ENCODE measurements around the gene HNRNPL.

DNA sequence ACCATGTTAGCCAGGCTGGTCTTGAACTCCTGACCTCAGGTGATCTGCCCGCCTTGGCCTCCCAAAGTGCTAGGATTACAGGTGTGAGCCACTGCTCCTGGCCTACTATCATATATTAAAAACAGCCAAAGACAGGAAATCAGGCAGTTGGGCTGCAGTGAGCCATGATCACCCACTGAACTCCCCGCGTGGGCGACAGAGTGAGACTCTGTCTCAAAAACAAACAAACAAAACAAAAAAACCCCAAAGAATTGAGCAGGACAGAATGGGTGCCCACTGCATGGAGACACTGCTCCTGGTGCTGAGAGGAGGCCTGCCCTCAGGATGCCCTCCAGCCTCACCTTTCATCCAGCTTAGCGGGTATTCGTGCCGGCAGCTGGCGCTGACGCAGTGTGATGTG is 33.5 kb upstream of the HNRNPL start:
- TF ChIP-seq, protein P1, sequence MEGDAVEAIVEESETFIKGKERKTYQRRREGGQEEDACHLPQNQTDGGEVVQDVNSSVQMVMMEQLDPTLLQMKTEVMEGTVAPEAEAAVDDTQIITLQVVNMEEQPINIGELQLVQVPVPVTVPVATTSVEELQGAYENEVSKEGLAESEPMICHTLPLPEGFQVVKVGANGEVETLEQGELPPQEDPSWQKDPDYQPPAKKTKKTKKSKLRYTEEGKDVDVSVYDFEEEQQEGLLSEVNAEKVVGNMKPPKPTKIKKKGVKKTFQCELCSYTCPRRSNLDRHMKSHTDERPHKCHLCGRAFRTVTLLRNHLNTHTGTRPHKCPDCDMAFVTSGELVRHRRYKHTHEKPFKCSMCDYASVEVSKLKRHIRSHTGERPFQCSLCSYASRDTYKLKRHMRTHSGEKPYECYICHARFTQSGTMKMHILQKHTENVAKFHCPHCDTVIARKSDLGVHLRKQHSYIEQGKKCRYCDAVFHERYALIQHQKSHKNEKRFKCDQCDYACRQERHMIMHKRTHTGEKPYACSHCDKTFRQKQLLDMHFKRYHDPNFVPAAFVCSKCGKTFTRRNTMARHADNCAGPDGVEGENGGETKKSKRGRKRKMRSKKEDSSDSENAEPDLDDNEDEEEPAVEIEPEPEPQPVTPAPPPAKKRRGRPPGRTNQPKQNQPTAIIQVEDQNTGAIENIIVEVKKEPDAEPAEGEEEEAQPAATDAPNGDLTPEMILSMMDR (conservative IDR thresholded peaks at IDR 0.05), result no peak
- no peak for TF ChIP-seq ZFX (IDR thresholded peaks at IDR 0.05)
